Measurements from ENCODE around the gene TRAPPC5. TPM values are rescaled to one million over a fixed set of nuclear protein-coding genes. Genes with fewer than 3 reads are reported as not detected.
A peak's percentile ranks its signal among the peaks of the same experiment; 100 is the strongest.

The TRAPPC5 gene
- total and polyA plus RNA-seq, 3 donors from 2014 or later: 194 to 226 (median 214) TPM

- Histone ChIP-seq H3K9me3 (no peaks in the 10 kb centered on the region), H3K27ac (no peak overlapping the region), H3K36me3 (ENCODE audit: low read depth, missing control alignments) (no peaks in the 10 kb centered on the region), H3K27me3 (no peaks in the 10 kb centered on the region), H3K4me1 (no peaks in the 10 kb centered on the region), H3K4me3 (no peak overlapping the region)
- DNase-seq: no peak
- 37 to 48% methylated on average over 2 of the region's 2 CpGs for WGBS, 2 donors
- intact Hi-C loops (cut with DNase I; ENCODE audit: low total_unique reads): no loop called here
- no peak for TF ChIP-seq POLR2A (IDR thresholded peaks at IDR 0.05)
- TF ChIP-seq CTCF (IDR thresholded peaks at IDR 0.05): no peak
Measured at GRCh38 chr19:7650148-7650547, 30.5 kb upstream of the TRAPPC5 start.

- peak; percentile 86 for DNase-seq
- intact Hi-C loops (cut with DNase I; ENCODE audit: low total_unique reads): no loop called here
- H3K4me1 ChIP-seq: no peaks in the 10 kb centered on the region
- no peaks in the 10 kb centered on the region for H3K27me3 ChIP-seq
- H3K36me3 ChIP-seq (ENCODE audit: low read depth, missing control alignments): no peaks in the 10 kb centered on the region
- no peak overlapping the region for H3K27ac ChIP-seq
- WGBS, 2 donors: 4 to 5% methylated on average over 28 of the region's 28 CpGs
- H3K4me3 ChIP-seq: no peak overlapping the region
- no peaks in the 10 kb centered on the region for H3K9me3 ChIP-seq
- TF ChIP-seq POLR2A (IDR thresholded peaks at IDR 0.05): no peak
- peak; percentile 92 to 99 (median 93) for TF ChIP-seq CTCF (IDR thresholded peaks at IDR 0.05)
Measured at GRCh38 chr19:7652061-7652641, 28.5 kb upstream of the TRAPPC5 start.

- Histone ChIP-seq H3K27me3 (no peaks in the 10 kb centered on the region), H3K36me3 (ENCODE audit: low read depth, missing control alignments) (no peaks in the 10 kb centered on the region), H3K27ac (no peak overlapping the region), H3K4me3 (no peak overlapping the region), H3K4me1 (no peaks in the 10 kb centered on the region), H3K9me3 (no peaks in the 10 kb centered on the region)
- 58 to 64% methylated on average over 8 of the region's 8 CpGs for WGBS, 2 donors
- intact Hi-C loops (cut with DNase I; ENCODE audit: low total_unique reads): no loop called here
- DNase-seq: no peak
- TF ChIP-seq CTCF (IDR thresholded peaks at IDR 0.05): no peak
- no peak for TF ChIP-seq POLR2A (IDR thresholded peaks at IDR 0.05)
Measured at GRCh38 chr19:7654401-7654800, 26.2 kb upstream of the TRAPPC5 start.

- TF ChIP-seq CTCF (IDR thresholded peaks at IDR 0.05) (no peak), POLR2A (IDR thresholded peaks at IDR 0.05) (no peak)
- H3K9me3 ChIP-seq: no peaks in the 10 kb centered on the region
- H3K4me3 ChIP-seq: no peak overlapping the region
- H3K36me3 ChIP-seq (ENCODE audit: low read depth, missing control alignments): no peaks in the 10 kb centered on the region
- H3K27ac ChIP-seq: no peak overlapping the region
- no peak for DNase-seq
- 69 to 79% methylated on average over 8 of the region's 8 CpGs for WGBS, 2 donors
- intact Hi-C loops (cut with DNase I; ENCODE audit: low total_unique reads): no loop called here
- no peaks in the 10 kb centered on the region for H3K27me3 ChIP-seq
- H3K4me1 ChIP-seq: no peaks in the 10 kb centered on the region
Measured at GRCh38 chr19:7655581-7655980, 25.1 kb upstream of the TRAPPC5 start.

GRCh38 chr19:7657131-7657751 lies 23.4 kb upstream of the TRAPPC5 start:
- Histone ChIP-seq H3K36me3 (ENCODE audit: low read depth, missing control alignments) (no peaks in the 10 kb centered on the region), H3K9me3 (no peaks in the 10 kb centered on the region), H3K27me3 (no peaks in the 10 kb centered on the region), H3K4me1 (no peaks in the 10 kb centered on the region), H3K27ac (no peak overlapping the region), H3K4me3 (no peak overlapping the region)
- intact Hi-C loops (cut with DNase I; ENCODE audit: low total_unique reads): no loop called here
- TF ChIP-seq CTCF (IDR thresholded peaks at IDR 0.05) (no peak), POLR2A (IDR thresholded peaks at IDR 0.05) (no peak)
- DNase-seq: no peak
- 62 to 65% methylated on average over 9 to 14 of the region's 14 CpGs for WGBS, 2 donors
